Forelimb muscle (tissue), 1 donor: ENCODE data around the gene EPHB1. TPM values are rescaled to one million over a fixed set of nuclear protein-coding genes. Genes with fewer than 3 reads are reported as not detected.
"Not testable (repeated sequence)": the region's sequence is repeated elsewhere in the genome, so short reads cannot be mapped to it uniquely, and the experiment has no call there.

ENCODE experiments used
- DNase-seq: peaks from one replicate; pipeline ENCODE4 v3.0.0-alpha.2; 2013; ENCODE audit warnings: low read depth
- polyA plus RNA-seq: library from polyadenylated mRNA; unstranded; fragments of 120-200 nt; gene quantifications from one replicate; pipeline ENCODE4 v1.2.1, GENCODE V29; 2013; ENCODE audit not compliant: insufficient read length

EPHB1 gene
- polyA plus RNA-seq, 1 donor: 49.5 TPM

DNA sequence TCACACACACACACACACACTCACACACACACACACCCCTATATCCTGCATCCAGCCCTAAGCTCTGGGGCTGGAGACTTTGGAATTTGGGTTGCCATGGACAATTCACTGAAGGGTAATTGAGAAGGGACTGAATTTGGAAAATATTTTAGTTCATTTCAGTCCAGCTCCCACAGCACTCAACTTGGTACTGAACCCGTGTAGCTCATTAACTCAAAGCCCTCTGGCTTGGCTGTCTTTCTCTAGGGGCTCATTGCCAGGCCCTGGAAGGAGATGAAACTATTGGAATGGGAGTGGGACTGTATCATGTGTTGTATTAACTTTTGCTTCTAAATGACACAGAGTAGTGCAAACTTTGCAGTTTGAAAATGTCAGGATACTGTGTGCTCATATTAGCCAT, 157.3 kb downstream of the EPHB1 start:
- DNase-seq: no peak

DNA sequence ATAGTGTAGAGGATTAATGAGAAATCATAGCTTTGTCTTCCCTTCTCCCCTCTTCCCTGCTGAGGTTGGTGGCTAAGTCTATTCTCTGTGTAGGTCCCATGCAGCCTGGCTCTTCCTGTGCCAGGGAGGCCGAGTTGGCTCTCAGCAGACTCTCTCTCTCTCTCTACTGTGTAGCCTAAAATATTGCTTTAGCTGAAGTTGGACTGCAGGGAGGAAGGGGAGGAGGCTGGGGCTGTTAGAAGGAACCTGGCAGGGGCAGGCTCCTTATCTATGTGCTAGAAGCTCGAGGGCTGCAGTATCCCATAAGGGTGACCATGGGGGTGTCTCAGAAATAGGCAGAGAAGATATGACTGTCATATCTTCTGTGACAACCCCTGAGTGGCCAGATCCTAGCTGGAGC, 160.8 kb downstream of the EPHB1 start:
- no peak for DNase-seq

DNA sequence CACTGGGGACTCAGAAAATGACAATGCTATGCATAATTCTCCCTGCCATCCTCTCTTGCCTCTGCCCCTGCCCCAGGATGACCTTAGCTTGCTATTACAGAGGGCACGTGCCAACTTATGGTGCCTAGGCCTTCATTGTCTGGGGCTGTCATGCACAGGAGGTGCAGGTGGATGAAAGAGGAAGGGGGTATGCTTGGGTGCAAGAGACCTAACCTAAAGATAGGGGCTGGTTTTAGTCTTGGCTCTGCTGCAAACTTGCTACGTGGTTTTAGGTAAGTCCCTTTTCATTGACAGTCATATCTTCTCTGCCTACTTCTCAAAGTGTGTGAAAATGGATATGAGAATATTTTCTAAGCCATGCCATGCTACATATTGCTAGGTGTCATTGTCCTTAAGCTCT, 161.3 kb downstream of the EPHB1 start:
- no peak for DNase-seq

DNA sequence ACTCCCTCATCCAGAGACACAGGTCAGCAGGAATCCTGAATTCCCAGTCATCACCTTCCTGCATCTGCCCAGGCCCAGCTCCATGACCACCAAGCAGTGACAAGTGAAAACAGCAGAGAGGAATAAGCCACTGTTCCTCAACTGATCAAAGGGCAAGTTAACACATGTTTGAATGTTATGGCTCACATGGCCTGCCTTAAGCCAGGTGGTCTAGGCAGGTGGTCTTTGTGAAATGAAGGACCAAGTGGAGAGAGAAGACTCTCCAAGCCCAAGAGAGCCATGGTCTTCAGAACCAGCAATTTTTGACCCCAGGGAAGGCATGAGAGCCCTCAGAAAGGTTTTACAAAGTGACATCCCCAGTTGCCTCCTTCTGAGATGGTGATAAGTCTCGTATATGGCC, 161.8 kb downstream of the EPHB1 start:
- DNase-seq: no peak

DNA sequence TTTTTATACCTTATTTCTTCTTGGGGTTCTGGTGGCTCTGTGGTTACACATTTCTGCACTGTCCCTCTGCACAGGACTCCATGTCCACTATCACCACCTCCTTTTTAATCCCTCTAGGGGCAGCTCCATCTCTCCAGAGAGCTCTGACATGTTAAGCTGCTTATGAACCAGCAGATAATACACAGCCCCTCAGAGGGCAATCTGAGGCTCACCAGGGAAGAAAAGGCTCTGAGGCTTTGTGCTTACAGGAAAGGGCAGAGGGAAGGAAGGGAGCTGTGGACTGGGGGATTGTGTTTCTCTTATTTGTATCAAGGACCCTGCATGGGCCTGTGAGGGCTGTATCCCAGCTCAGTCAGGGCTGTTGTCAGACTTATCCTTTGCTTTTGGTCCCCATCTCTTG, 164.5 kb downstream of the EPHB1 start:
- DNase-seq: no peak

DNA sequence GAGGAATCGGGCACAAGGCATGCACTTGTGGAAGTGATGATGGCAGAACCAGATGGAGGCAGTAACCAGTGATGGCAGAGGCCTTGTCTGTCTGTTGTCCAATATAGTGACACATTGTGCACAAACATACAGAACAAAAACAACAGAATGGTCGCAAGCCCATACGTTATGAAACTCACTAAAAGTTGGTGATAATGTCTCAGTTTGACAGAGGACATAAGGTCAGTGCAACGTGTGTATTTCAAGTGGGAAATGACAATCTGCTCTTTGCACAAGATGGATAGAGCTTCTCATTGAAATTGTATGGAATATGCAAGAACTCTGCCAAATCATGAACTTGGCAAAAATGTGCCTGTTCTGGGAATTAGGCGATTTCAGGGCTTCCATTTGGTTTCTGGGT, 169.2 kb downstream of the EPHB1 start:
- DNase-seq: no peak

DNA sequence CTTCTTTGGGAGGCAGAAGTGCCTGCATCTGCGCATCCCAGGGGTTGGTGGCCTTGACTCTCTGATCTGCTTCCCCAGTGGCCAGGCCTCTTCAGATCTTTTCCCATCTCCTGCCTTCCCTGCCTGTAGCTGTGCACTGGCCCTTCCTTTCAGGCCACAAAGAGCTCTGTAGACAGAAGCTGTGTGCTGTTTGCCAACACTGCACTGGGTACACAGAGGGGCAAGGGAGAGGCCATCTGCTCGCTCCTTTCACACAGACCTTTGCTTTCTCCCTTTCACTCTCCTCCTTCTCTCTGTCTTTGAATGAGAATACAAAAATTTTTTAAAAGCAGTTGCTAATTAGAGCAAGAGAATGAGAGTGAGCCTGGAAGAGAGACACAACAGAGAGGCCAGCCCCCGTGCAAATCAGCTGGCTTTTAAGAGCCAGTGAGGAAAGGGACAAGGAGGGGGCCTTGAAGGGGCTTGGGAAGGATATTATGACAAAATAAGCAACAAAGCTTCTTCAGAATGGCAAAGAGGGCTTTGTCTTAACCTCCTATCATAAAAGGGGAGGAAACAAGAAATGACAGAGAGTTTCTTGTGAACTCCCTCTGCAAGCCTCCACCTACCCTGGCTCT, 170.9 kb downstream of the EPHB1 start:
- DNase-seq: no peak

DNA sequence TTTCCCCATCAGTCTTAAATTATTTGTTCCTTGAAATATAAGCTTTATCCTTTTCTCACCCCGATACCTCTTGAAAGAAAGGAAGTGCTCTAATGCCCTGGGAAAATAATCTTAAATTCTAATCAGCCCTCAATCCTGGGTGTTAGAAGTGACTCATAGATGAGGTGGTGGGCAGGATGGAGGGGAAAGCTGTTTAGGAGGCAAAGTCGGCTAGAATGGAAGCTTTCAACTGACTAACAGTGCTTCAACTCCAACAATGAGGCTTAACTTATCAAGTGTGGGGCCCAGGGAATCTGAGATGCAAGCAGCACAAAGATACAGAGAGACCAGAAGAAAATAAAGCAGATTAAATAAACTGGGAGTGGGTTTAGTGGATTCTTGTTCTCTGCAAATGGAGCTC, 175.8 kb downstream of the EPHB1 start:
- no peak for DNase-seq

DNA sequence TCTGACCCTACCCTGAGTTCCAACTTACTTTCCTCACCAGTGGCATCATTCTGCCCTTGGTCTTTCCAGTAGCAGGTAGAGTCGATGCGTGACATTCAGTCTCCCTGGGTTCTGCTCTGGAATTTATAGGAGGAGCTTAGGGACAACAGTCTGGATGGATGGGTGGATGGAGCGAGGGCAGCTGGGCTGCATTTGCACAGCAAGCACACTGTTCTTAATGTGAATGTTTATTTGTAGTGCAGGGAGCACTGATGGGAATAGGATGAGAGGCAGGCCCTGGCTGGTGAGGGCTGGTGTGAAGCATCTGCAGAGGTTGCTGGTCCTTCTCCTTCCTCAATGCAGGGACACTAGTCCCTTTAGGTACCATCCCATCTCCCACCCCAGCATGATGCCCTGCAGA, 176.2 kb downstream of the EPHB1 start:
- no peak for DNase-seq

DNA sequence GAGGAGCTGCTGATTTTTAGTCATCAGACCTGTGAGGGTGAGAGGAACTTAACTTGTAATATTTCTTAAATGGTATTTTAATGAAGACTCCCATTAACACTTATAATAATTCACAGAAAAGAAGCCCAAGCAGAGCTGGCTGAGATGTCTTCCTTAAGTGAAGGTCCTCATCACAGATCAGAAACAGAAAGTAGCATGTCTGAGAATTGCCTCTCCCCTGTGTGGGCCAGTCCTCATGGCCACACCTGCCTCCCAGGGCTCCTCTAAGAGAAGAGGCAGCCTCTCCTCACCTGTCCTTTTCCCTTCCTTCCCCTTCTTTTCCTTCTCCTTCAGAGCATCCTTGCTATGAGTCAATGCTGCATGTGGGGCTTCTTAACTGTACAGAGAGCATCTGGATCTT, 176.8 kb downstream of the EPHB1 start:
- DNase-seq: not testable (repeated sequence)

DNA sequence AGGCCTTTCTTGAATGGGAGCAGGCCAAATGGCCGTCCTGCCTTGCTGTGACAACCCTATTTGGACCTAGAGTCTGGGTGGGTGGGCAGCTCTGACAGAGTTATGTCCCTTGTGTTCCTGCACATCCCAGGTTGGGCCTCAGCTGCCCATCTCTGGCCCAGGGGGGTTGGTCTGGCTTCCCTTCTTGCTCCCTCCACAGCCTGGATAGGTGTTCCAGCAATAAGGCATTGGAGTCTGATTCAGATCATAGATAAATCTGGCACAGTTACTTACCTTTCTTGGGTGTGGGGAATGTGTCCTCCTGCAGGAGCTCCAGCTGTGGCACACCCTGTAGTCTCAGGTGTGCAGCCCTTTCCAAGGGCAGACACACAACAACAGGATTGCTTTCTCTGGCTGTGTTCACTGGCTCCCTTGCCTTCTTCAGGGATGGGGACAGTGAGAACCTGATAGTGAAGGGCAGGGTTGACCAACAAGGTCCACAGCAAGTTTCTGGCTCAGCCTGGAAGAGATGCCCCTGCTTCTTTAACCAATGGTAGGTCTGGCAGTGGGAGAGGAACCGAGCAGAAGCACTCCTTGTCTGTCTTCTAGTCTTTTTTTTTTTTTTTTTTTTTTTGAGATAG, 177.9 kb downstream of the EPHB1 start:
- DNase-seq: no peak

DNA sequence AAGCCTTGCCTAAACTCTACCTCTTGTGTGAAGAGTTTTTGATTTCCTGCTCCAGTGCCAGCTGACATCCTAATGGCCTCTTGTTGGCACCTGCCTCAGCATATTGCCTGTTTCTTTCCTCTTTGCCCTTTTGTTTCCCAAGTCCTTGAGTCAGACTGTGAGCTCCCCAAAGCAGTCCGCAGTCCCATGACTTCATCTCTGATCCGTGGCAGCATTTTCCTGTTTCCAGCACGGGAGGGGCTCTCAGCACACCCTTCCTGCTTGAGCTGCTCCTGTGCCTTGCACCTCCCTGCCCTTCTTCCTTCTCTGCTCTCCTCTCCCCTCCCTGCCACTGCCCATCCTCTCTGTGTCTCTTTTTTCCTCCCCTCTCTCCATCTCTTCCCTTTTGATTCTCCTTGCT, 179.6 kb downstream of the EPHB1 start:
- DNase-seq: no peak

DNA sequence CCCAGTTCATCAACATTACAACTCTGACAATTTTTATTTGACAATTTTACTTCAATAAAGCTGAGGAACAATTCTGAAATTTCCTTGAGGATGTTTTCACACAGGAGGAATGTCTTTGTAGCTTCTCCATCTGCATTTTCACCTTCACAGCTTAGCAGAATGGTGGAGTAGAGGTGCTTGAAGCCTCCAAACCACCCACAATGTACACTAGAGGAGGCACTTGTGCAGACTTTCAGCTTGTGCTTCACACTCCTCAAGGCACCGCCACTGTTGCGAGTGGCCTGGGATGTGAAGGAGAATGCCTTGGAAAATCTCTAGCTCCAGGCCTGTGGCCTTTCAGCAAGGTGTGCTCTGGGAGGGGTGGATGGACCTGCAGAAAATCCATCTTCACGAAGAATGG, 181.9 kb downstream of the EPHB1 start:
- DNase-seq: no peak

DNA sequence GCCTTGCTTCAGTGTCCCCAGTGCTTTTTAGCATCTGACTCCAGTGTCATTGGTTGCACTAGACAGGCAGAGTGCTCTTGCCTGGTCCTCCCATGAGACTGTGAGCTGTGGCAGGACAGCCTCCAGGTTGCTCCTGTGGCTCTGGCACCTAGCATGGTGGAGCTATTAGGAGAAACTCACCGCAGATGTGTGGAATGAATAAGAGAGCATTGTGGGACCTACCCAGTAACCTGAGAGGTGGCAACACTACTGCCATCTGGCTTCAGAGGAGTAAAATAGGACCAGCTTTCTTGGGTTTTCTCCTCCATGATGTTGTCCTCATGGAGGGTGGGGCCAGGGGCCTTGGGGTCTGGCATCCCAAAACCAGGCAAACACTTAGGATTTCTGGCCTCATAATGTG, 183.6 kb downstream of the EPHB1 start:
- DNase-seq: no peak

DNA sequence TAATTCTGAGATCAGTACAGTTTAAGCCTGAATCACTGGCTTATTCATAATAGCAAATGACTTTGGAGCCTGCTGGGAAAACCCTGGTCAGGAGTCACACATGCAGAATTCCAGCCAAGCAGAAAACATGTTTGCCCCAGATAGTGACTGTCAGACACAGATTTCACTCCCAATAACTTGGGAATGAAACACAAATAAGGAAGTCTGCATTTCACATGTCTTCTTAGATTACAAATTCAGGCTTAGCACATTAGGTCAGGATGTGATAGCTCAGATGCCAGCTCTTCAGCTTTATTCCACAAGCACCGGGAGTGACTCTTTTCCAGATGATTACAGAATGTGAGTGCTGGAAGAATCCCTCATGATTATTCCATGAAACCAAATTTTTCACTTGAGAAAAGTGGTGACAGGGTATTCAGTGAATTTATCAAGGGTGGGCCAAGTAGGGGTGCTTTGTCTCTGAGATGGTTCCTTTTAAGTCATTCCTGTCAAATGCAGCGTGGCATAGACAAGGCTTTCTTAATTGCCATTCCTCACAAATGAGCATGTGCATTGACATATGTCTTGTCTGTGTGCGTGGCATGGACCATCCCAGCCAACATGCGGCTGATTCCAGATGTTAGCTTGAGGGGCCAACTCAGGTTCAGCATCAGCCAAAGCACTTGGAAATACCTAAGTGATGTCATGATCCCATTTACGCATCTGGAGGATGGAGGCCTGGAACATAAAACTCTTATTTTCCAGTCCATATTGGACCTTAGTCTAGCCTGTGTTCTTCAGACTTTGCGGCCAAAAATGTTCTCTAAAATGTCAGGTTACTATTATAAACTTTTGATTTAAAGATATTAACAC, 191.0 kb downstream of the EPHB1 start:
- peak; percentile 35 for DNase-seq

DNA sequence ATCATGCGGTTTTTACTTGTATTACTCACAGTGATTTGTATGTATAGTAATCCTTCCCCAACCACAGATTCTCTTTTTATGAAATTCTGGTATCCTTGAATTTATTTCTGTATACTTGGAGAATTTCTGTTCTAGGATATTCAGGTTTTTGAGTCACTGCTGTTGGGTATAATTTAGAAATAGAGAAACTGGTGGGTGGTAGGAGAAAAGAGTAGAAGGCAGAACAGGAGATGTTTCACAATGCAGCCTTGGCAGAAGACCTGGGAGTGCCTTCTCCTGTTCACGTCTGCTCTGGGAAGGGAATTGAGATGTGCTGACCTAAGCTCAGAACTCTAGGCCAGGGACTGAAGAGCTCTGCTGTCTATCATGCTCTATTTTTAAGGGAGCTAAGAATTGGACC, 193.6 kb downstream of the EPHB1 start:
- no peak for DNase-seq

DNA sequence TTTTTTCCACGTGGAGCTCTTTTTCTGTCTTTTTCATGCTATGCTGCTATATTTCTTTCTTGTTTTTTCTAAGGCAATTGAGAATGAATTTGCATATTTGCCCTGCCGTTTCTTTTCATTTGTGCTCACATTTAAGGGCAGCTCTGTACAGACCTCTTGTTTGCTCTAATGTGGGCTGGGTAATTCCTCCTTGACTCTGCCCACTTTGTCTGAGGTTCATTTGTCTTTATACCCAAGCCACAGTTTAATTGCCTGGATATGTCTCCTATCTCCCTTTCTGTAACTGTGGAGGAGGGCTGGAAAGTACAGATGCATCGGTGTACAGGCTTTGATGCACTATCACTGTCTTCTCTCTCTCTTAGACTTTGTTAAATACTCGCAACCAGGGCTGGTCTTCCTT, 195.9 kb downstream of the EPHB1 start:
- DNase-seq: no peak

DNA sequence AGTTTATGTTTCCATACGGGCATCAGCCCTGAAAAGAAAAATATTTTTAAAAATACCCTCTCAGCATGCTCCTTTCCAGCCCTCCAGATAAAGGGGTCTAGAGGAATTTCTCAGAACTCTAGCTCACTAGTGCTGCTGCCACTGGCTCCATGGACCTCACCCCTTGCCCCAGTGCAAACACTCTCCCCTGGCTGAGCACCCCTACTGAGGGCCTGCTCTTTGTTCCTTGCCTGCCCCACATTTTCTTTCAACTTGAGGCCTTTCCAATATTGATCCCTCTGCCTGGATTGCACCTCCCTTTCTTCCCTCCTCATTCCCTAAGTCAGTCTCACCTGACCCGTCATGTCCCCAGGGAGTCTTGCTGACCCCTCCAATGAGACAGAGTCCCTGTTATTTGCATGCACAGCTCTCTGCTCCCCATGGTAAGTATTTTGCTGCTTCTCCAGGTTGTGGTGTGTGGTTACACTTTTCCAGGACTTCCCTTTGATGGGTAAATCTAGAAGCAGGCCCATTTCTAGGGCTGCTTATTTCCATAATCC, 196.5 kb downstream of the EPHB1 start:
- no peak for DNase-seq

DNA sequence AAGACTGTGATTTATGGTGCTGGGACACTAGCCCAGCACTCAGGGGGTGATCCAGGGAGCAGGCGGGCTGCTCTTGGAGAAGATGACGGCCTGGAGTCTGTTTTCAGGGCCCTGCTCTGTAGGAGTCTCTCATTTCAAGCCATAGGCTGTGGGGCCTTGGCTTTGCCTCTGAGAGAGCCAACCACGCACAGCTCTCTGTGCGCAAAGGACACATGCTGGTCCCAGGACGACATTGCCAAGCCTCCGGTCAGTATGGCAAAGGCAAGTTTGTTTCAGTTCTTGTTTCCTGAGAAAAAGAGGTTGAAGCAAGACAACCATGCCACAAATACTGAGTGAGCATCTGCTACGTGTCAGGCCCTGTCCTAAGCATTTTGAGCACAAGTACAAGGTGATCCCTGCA, 197.1 kb downstream of the EPHB1 start:
- no peak for DNase-seq

DNA sequence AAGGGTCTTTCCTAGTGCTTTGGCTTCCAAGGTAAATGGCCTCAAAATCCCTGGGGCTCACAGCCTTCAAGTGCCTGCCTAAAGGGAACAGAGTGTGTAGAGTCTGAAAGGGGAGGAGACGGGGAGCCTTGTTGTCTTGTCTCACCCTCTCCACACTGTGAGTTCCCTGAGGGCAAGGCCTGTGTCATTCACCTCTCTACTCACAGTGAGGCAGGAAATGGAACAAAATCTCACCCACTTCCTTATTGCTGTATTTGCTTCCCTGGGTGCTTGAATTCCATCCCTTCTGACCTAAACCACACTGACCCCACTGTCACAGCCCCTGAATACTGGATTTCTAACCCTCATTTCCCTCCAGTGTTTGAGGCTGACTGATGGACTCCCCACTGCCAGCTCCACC, 197.5 kb downstream of the EPHB1 start:
- DNase-seq: no peak

DNA sequence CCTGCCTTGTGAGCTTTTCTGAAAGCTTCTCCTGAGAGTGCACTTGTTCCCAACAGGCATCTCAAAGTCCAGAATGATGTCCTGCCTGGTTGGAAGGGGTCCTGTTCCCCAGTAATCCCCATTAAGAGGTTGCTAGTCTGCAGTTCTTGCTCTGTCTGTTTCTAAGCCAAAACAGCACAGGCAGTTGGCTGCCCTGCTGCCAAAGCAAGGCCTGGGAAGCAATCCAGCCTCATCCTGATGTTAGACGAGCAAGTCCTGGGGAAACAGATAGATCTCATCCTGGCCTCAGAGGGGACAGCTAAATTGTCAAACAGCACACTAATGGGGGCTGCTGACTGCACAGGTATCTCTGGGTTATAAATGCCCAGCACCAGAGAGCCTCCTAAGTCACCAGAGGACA, 198.0 kb downstream of the EPHB1 start:
- no peak for DNase-seq

DNA sequence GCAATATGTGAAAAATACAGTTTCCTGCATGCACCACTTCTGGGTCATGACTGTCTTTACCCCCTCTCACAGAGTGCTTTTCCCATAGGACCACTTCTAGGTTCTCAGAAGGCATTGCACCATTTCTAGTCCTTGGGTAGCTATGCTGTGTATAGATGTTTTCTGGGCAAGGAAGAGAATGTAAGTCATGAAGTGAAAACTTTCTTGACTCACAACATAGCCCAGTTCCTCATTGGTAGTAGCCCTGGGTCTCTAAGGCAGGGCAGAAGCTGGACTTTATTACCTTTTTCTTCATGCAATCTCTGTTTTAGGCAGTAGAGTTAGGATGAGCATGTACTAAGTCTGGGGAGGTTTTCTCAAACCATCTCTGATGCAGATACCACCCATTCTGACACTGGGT, 203.1 kb downstream of the EPHB1 start:
- no peak for DNase-seq

DNA sequence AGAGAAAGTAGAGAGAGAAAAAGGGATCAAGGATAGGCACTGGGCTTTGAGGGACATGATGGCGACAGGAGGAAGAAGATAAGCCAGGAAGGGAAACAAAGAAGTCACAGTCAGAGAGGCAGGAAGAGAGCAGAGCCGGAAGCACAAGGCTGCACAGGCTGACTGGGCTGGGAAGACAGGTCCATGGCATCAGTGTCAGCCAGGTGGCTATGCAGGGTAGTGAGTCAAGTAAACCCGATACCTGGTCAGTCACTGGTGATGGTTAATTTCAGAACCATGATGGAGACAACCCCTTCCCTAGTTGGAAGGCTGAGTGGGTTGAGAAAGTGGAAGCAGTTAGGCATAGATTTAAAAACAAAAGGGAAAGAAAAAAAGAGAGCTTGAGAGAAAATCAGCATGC, 203.8 kb downstream of the EPHB1 start:
- DNase-seq: no peak
